GM23338 (cell line): ENCODE results near the gene YPEL3.

Source experiments
- CREB1 ChIP-seq: fragments of 250-450 bp; sonication (Bioruptor Pico); IDR thresholded peaks from 2 replicates; pipeline ENCODE4 v1.5.0; 2020; ENCODE audit warnings: low read depth, mild to moderate bottlenecking, moderate library complexity
- EZH2 ChIP-seq: fragments of 200-600 bp; sonication (generic); IDR thresholded peaks from one replicate; pipeline ENCODE4 v1.8.0; 2017; ENCODE audit warnings: antibody characterized with exemption, mild to moderate bottlenecking, low read depth; ENCODE audit not compliant: unreplicated experiment
- EZH2phosphoT487 ChIP-seq: fragments of 200-600 bp; sonication (generic); IDR thresholded peaks from one replicate; pipeline ENCODE4 v1.8.1; 2018; ENCODE audit warnings: antibody characterized with exemption; ENCODE audit not compliant: unreplicated experiment
- JUNB ChIP-seq: IDR thresholded peaks from one replicate; pipeline ENCODE4 v1.6.1; 2016; ENCODE audit warnings: antibody characterized with exemption; ENCODE audit not compliant: unreplicated experiment
- POLR2AphosphoS5 ChIP-seq: IDR thresholded peaks from 2 replicates; pipeline ENCODE4 v1.6.1; 2016; ENCODE audit warnings: antibody characterized with exemption, low read depth
- ZNF114 ChIP-seq: fragments of 250-450 bp; sonication (Bioruptor Pico); IDR thresholded peaks from 2 replicates; pipeline ENCODE4 v1.5.0; 2020; ENCODE audit warnings: mild to moderate bottlenecking, moderate library complexity
- ZNF331 ChIP-seq: fragments of 250-450 bp; sonication (Bioruptor Pico); IDR thresholded peaks from 2 replicates; pipeline ENCODE4 v1.5.0; 2020; ENCODE audit warnings: low read depth, mild to moderate bottlenecking, moderate library complexity
- TF ChIP-seq, protein P1 (sequence below): IDR thresholded peaks from one replicate; pipeline ENCODE4 v1.6.1; 2018; ENCODE audit warnings: antibody characterized with exemption; ENCODE audit not compliant: unreplicated experiment
- TF ChIP-seq, protein P2 (sequence below), 2 experiments: fragments of 200-600 bp in 1 of 2; sonication (generic) in 1 of 2; conservative IDR thresholded peaks; 2 replicates each; pipeline versions ENCODE4 v1.5.1 to v1.6.1; 2016 to 2017; ENCODE audit warnings: antibody characterized with exemption in 2 of 2, low read depth in 2 of 2, mild to moderate bottlenecking in 2 of 2, moderate library complexity in 1 of 2
- TF ChIP-seq, protein P3 (sequence below): IDR thresholded peaks from 2 replicates; pipeline ENCODE4 v1.6.1; 2016; ENCODE audit warnings: antibody characterized with exemption

DNA sequence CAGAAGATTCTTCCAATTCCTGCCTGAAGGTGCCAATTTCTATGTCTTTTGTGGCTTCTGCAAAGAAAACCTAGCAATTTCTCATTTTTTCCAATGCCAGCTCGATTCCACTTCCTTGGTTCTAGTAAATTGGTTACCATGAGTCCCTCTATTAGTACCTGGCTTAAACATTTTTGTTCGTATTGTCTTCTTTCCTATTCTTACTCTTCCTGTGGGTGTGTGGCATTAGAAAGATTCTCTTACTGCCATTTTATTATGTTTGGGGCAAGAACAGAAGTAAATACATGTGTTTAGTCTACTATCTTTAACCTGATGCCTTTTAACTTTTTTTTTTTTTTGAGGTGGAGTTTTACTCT, 47.3 kb upstream of the YPEL3 start:
- TF ChIP-seq, protein P1, sequence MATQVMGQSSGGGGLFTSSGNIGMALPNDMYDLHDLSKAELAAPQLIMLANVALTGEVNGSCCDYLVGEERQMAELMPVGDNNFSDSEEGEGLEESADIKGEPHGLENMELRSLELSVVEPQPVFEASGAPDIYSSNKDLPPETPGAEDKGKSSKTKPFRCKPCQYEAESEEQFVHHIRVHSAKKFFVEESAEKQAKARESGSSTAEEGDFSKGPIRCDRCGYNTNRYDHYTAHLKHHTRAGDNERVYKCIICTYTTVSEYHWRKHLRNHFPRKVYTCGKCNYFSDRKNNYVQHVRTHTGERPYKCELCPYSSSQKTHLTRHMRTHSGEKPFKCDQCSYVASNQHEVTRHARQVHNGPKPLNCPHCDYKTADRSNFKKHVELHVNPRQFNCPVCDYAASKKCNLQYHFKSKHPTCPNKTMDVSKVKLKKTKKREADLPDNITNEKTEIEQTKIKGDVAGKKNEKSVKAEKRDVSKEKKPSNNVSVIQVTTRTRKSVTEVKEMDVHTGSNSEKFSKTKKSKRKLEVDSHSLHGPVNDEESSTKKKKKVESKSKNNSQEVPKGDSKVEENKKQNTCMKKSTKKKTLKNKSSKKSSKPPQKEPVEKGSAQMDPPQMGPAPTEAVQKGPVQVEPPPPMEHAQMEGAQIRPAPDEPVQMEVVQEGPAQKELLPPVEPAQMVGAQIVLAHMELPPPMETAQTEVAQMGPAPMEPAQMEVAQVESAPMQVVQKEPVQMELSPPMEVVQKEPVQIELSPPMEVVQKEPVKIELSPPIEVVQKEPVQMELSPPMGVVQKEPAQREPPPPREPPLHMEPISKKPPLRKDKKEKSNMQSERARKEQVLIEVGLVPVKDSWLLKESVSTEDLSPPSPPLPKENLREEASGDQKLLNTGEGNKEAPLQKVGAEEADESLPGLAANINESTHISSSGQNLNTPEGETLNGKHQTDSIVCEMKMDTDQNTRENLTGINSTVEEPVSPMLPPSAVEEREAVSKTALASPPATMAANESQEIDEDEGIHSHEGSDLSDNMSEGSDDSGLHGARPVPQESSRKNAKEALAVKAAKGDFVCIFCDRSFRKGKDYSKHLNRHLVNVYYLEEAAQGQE = no peak
- TF ChIP-seq ZNF331 (CRISPR knock-in tag) = no peak
- TF ChIP-seq EZH2phosphoT487 = no peak
- TF ChIP-seq, protein P2, sequence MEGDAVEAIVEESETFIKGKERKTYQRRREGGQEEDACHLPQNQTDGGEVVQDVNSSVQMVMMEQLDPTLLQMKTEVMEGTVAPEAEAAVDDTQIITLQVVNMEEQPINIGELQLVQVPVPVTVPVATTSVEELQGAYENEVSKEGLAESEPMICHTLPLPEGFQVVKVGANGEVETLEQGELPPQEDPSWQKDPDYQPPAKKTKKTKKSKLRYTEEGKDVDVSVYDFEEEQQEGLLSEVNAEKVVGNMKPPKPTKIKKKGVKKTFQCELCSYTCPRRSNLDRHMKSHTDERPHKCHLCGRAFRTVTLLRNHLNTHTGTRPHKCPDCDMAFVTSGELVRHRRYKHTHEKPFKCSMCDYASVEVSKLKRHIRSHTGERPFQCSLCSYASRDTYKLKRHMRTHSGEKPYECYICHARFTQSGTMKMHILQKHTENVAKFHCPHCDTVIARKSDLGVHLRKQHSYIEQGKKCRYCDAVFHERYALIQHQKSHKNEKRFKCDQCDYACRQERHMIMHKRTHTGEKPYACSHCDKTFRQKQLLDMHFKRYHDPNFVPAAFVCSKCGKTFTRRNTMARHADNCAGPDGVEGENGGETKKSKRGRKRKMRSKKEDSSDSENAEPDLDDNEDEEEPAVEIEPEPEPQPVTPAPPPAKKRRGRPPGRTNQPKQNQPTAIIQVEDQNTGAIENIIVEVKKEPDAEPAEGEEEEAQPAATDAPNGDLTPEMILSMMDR (conservative IDR thresholded peaks at IDR 0.05; ENCODE audit: low read depth in 2 of 2) = no peak
- TF ChIP-seq EZH2 = no peak
- no peak for TF ChIP-seq POLR2AphosphoS5
- TF ChIP-seq CREB1 (CRISPR knock-in tag) = no peak
- TF ChIP-seq, protein P3, sequence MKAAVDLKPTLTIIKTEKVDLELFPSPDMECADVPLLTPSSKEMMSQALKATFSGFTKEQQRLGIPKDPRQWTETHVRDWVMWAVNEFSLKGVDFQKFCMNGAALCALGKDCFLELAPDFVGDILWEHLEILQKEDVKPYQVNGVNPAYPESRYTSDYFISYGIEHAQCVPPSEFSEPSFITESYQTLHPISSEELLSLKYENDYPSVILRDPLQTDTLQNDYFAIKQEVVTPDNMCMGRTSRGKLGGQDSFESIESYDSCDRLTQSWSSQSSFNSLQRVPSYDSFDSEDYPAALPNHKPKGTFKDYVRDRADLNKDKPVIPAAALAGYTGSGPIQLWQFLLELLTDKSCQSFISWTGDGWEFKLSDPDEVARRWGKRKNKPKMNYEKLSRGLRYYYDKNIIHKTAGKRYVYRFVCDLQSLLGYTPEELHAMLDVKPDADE = no peak
- no peak for TF ChIP-seq JUNB
- no peak for TF ChIP-seq ZNF114
